ENCODE measurements around the gene FAM111A. TPM values are rescaled to one million over a fixed set of nuclear protein-coding genes. Genes with fewer than 3 reads are reported as not detected.
"Not testable (repeated sequence)": the region's sequence is repeated elsewhere in the genome, so short reads cannot be mapped to it uniquely, and the experiment has no call there.

FAM111A gene
- total RNA-seq, 1 experiment from 2014 or later = 54.8 TPM

DNA sequence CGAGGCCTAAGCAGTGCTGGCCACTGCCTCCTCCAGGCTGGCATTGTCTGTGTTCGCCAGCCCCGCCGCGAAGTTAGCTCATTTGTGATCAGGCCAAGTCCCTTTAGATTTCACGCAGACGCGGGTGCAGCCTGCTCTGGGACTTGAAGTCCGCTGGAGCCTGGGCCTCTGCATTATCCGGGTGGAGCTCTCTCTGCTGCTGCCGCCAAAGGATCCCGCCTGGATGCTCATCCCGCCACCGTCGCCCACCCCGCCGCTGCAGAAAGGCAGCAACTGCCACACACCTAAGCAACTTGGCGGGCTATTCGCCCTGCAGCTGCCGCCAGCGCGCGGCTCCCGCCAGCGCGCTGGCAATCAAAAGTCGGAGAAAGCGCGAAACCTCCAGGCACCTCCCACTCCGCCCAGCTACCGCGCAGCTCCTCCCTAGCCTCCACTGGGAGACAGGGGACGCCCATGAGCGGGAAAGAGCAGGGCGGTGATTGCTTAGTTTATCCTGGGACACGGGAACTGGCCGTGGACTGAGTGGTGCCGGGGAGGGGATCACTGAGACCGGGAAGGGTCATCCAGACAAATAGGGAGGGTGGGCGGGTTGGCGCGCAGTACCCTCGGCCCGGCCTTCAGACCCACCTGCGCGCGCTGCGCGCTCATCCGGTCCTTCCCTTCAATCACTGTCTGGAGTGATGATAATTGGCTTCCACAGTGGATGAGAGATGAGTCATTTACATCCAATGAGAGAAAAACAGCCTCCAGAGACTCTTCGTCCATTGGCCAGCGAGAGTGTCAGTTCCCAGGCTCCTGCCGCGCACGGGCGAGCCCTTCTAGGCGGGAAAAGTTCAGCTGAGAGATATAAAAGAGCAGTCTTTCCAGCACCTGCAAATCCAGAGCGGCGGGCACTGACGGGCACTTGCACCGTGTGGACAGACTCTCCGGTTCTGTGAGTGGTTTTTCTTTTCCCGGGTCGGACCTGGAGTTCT, 36.0 kb upstream of the FAM111A start, which contains the start of gene FAM111B:
FAM111B (plus strand) TSS at position 875 of the 974 bp plus-strand sequence. CDS start 2,389 bp downstream, outside the sequence.
- peak; percentile 98 for DNase-seq (ENCODE audit: low spot score)
- peaks cover 25% of the 10 kb centered on the region for H3K36me3 ChIP-seq (ENCODE audit: insufficient read depth, low read length, poor library complexity, severe bottlenecking)
- CTCF ChIA-PET = interaction anchor here (0.6 to 1.7 kb wide), 6 partner anchors 29 to 1737 kb away, joined by 3 to 9 read pairs (median 4); no protein-coding TSS in a partner anchor
- peak within 1 kb of the TSS; percentile 68 for H3K27ac ChIP-seq (ENCODE audit: low read depth, low read length, poor library complexity, severe bottlenecking)
- H3K27me3 ChIP-seq (replicated peaks; ENCODE audit: insufficient read depth, low read depth, low read length, poor library complexity) = no peaks in the 10 kb centered on the region
- H3K4me1 ChIP-seq (ENCODE audit: insufficient read depth, low read length, poor library complexity, severe bottlenecking) = peaks cover 6% of the 10 kb centered on the region
- no peak for TF ChIP-seq CTCF (conservative IDR thresholded peaks at IDR 0.05; ENCODE audit: low read depth, low read length)
- no peak for TF ChIP-seq EZH2 (IDR thresholded peaks at IDR 0.05; ENCODE audit: borderline replicate concordance, low read depth, low read length, poor library complexity, severe bottlenecking)
- POLR2A ChIA-PET (ENCODE audit: low non-redundant PET) = interaction anchor here (0.6 kb wide), 1 partner anchor 35 kb away, joined by 4 read pairs; no protein-coding TSS in a partner anchor
- peak within 1 kb of the TSS; percentile 65 for H3K4me3 ChIP-seq (ENCODE audit: low read depth, low read length, poor library complexity, severe bottlenecking)
- intact Hi-C loops (cut with micrococcal nuclease; ENCODE audit: unreplicated experiment) = no loop called here
- H3K9me3 ChIP-seq (ENCODE audit: low read depth, low read length, poor library complexity, severe bottlenecking) = no peaks in the 10 kb centered on the region
- BruUV-seq (replicated peaks) = no TSS peak

- intact Hi-C loops (cut with micrococcal nuclease; ENCODE audit: unreplicated experiment); BruUV-seq (replicated peaks); H3K4me1 ChIP-seq (ENCODE audit: insufficient read depth, low read length, poor library complexity, severe bottlenecking); H3K27ac ChIP-seq (ENCODE audit: low read depth, low read length, poor library complexity, severe bottlenecking); H3K27me3 ChIP-seq (replicated peaks; ENCODE audit: insufficient read depth, low read depth, low read length, poor library complexity); H3K9me3 ChIP-seq (ENCODE audit: low read depth, low read length, poor library complexity, severe bottlenecking): not testable (repeated sequence)
- H3K4me3 ChIP-seq (ENCODE audit: low read depth, low read length, poor library complexity, severe bottlenecking) = peak overlapping the region; percentile 65
- DNase-seq (ENCODE audit: low spot score) = peak; percentile 18
- ChIA-PET POLR2A (ENCODE audit: low non-redundant PET) (interaction anchor here (0.6 kb wide), 1 partner anchor 37 kb away, joined by 3 read pairs; no protein-coding TSS in a partner anchor), CTCF (interaction anchor here (0.6 kb wide), 1 partner anchor 1736 kb away, joined by 3 read pairs; no protein-coding TSS in a partner anchor)
- peaks cover 34% of the 10 kb centered on the region for H3K36me3 ChIP-seq (ENCODE audit: insufficient read depth, low read length, poor library complexity, severe bottlenecking)
Measured at GRCh38 chr11:59107721-59108120, 34.9 kb upstream of the FAM111A start.

DNA sequence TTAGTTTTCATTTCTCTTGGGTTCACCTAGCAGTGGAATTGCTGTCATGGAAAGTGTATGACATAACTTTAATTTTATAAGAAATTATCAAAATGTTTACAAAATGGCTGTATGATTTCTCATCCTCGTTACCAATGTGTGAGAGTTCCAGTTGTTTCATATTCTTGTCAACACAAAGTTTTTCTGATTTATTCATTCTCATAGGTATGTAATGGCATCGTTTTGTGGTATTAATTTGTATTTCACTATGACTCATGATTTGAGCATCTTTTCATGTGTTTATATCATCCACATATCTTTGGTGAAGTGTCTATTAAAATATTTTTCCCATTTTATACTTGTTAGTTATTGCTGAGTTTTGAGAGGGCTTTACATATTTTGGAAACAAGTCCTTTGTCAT, 30.2 kb upstream of the FAM111A start:
- no peak for TF ChIP-seq CTCF (conservative IDR thresholded peaks at IDR 0.05; ENCODE audit: low read depth, low read length)
- no peak for TF ChIP-seq EZH2 (IDR thresholded peaks at IDR 0.05; ENCODE audit: borderline replicate concordance, low read depth, low read length, poor library complexity, severe bottlenecking)
- H3K9me3 ChIP-seq (ENCODE audit: low read depth, low read length, poor library complexity, severe bottlenecking) = peaks cover 2% of the 10 kb centered on the region
- no peak overlapping the region for H3K4me3 ChIP-seq (ENCODE audit: low read depth, low read length, poor library complexity, severe bottlenecking)
- H3K27me3 ChIP-seq (replicated peaks; ENCODE audit: insufficient read depth, low read depth, low read length, poor library complexity) = no peaks in the 10 kb centered on the region
- H3K4me1 ChIP-seq (ENCODE audit: insufficient read depth, low read length, poor library complexity, severe bottlenecking) = no peaks in the 10 kb centered on the region
- ChIA-PET CTCF (no interaction called here), POLR2A (ENCODE audit: low non-redundant PET) (no interaction called here)
- intact Hi-C loops (cut with micrococcal nuclease; ENCODE audit: unreplicated experiment) = no loop called here
- H3K27ac ChIP-seq (ENCODE audit: low read depth, low read length, poor library complexity, severe bottlenecking) = no peak overlapping the region
- BruUV-seq (replicated peaks) = no TSS peak
- H3K36me3 ChIP-seq (ENCODE audit: insufficient read depth, low read length, poor library complexity, severe bottlenecking) = peaks cover 70% of the 10 kb centered on the region
- no peak for DNase-seq (ENCODE audit: low spot score)

All from A673 (cell line).